ENCODE results near the gene ADARB2.
A peak's percentile ranks its signal among the peaks of the same experiment; 100 is the strongest.

Gene ADARB2

DNA sequence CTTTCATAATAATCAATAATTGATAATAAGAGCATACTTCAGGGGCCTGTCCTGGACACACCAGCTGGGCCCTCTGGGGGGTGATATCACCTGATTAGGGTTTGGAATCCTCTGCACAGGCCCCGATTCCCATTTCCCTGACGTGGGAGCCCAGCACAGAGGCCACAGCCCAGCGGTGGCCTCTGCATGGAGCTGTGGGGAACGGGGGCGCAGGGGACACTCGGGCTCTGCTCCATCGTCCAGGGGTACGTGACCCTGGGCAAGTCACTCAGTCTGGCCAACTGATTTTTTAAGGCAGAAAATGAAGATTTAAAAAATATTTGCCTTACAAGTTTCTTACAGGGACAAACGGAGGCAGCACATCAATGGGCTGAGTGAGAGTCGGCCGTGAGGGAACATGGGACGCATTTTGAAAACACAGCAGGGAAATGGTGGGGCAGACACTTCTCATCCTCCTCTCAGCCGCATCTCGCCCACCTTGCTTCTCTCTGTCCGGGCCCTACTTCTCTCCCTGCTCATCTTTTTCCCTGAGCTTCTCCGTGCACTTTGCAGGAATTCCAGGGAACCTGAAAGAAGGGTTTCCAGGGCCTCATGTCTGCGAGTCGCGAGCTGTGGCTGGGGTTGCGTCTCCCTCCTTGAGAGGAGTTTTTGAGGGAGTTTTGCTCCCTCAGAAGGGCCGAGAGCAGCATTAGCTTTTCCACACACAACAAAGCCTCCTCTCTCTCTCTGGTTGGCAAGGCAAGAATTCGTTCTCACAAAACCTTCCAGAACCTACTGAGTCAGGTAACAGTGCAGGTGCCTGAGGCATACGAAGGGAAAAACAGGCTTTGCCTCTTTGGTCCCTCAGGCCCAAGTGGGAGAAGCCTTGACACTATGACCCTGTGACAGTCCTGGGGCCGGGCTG is 369.1 kb downstream of the ADARB2 start:
- Histone ChIP-seq H3K27ac (ENCODE audit: poor library complexity, severe bottlenecking) (no peak overlapping the region), H3K27me3 (ENCODE audit: insufficient read depth, poor library complexity, severe bottlenecking) (no peaks in the 10 kb centered on the region), H3K36me3 (ENCODE audit: low read depth) (no peaks in the 10 kb centered on the region), H3K4me1 (ENCODE audit: insufficient read depth, poor library complexity, severe bottlenecking) (peaks cover 25% of the 10 kb centered on the region), H3K4me3 (ENCODE audit: severe bottlenecking) (no peak overlapping the region), H3K9me3 (ENCODE audit: severe bottlenecking) (no peaks in the 10 kb centered on the region)
- no peak for TF ChIP-seq CTCF (IDR thresholded peaks at IDR 0.05; ENCODE audit: poor library complexity, severe bottlenecking)
- ATAC-seq (ENCODE audit: low read depth) = no peak
- DNase-seq (ENCODE audit: low spot score) = no peak

DNA sequence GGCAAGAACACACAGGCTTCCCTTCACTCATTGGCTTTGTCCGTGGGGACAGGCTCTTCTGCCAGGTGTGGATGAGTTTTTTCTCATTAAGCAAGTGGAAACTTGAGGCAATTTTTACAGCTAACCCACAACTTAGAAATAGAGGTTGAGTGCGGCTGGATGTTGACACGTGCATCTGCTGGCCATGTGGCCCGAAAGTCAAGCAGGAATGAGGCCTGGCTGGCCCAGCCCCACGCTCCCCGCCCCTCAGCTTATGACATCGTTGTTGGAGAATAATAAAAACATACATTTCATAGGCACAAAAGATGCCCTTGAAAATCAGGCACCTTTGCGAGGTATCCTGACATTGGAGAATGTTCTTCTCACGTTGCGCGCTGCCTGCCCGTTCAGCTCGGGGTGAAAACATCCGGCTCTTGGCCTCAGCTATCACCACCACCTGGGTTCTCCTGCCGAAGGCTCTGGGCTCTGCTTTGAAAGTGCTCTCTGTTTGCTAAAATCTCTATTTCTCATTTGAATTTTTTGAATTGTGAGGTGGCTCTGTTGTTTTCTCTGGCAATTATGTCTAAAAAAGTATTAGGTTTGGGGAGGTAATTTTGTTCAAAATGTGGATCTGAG is 370.4 kb downstream of the ADARB2 start:
- DNase-seq (ENCODE audit: low spot score) (no peak), ATAC-seq (ENCODE audit: low read depth) (no peak)
- H3K4me1 ChIP-seq (ENCODE audit: insufficient read depth, poor library complexity, severe bottlenecking) = peaks cover 25% of the 10 kb centered on the region
- no peaks in the 10 kb centered on the region for H3K9me3 ChIP-seq (ENCODE audit: severe bottlenecking)
- TF ChIP-seq CTCF (IDR thresholded peaks at IDR 0.05; ENCODE audit: poor library complexity, severe bottlenecking) = no peak
- H3K4me3 ChIP-seq (ENCODE audit: severe bottlenecking) = no peak overlapping the region
- H3K36me3 ChIP-seq (ENCODE audit: low read depth) = no peaks in the 10 kb centered on the region
- H3K27ac ChIP-seq (ENCODE audit: poor library complexity, severe bottlenecking) = no peak overlapping the region
- H3K27me3 ChIP-seq (ENCODE audit: insufficient read depth, poor library complexity, severe bottlenecking) = no peaks in the 10 kb centered on the region

DNA sequence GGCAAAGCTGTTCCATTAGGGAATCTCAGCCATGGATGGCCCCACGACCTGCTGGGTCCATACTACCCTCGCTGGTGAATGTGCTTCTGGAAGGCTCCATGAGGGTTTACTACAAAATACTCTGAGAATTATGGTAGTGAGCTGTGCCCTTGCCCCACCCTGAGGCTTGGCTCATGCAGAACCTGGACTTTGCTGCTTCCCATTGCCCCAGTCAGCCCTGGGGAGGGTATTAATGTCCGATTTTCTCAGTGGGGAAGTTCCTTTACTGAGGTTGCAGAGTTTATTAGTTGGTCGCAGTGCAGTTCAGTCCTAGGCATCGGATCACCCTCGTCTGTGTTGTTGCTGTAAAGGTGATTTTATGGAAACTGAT is 371.0 kb downstream of the ADARB2 start:
- no peak overlapping the region for H3K27ac ChIP-seq (ENCODE audit: poor library complexity, severe bottlenecking)
- H3K4me3 ChIP-seq (ENCODE audit: severe bottlenecking) = no peak overlapping the region
- ATAC-seq (ENCODE audit: low read depth) (no peak), DNase-seq (ENCODE audit: low spot score) (no peak)
- no peak for TF ChIP-seq CTCF (IDR thresholded peaks at IDR 0.05; ENCODE audit: poor library complexity, severe bottlenecking)
- no peaks in the 10 kb centered on the region for H3K9me3 ChIP-seq (ENCODE audit: severe bottlenecking)
- H3K36me3 ChIP-seq (ENCODE audit: low read depth) = no peaks in the 10 kb centered on the region
- H3K27me3 ChIP-seq (ENCODE audit: insufficient read depth, poor library complexity, severe bottlenecking) = no peaks in the 10 kb centered on the region
- peaks cover 25% of the 10 kb centered on the region for H3K4me1 ChIP-seq (ENCODE audit: insufficient read depth, poor library complexity, severe bottlenecking)

DNA sequence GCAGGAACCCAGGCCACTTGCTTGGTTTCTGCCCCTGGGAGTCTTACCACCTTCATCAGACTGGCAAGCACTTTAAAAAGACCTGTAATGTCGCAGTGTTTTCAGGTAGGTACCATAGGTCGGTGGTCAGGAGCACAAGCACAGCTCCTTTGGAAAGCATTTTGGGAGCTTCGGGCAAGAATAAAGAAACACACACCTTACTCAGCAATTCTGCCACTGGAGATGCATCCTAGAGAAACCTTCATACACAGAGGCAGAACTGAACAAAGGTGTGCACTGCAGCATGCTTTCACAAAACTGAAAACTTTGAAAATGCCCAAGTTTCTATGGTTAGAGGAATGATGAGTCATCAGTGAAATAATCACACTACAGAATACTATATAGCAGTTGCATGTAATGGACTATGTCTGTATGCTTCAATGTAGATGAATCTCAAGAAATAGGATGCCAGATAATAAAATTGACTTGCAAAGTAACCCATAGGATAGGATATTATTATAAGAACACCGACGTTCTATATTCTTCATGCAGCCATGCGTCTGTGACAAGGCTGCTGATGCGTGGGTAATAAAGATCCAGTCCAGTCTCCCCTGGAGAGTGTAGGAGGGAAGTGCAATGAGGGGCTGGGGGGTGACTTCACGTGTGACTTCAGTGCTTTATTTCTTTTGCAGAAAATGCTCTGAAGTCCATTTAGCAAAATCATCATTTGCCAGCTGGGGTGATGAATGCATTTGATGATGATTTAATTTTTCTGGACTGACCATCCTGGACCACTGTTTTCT is 371.6 kb downstream of the ADARB2 start:
- Histone ChIP-seq H3K4me3 (ENCODE audit: severe bottlenecking) (no peak overlapping the region), H3K27me3 (ENCODE audit: insufficient read depth, poor library complexity, severe bottlenecking) (no peaks in the 10 kb centered on the region), H3K4me1 (ENCODE audit: insufficient read depth, poor library complexity, severe bottlenecking) (peaks cover 25% of the 10 kb centered on the region), H3K36me3 (ENCODE audit: low read depth) (no peaks in the 10 kb centered on the region), H3K9me3 (ENCODE audit: severe bottlenecking) (no peaks in the 10 kb centered on the region), H3K27ac (ENCODE audit: poor library complexity, severe bottlenecking) (peak overlapping the region; percentile 62)
- TF ChIP-seq CTCF (IDR thresholded peaks at IDR 0.05; ENCODE audit: poor library complexity, severe bottlenecking) = no peak
- ATAC-seq (ENCODE audit: low read depth) (no peak), DNase-seq (ENCODE audit: low spot score) (no peak)

Measured in RWPE2 (cell line).